Renal cortical epithelial cell (primary cell): ENCODE data around the gene SORCS2. TPM values are rescaled to one million over a fixed set of nuclear protein-coding genes. Genes with fewer than 3 reads are reported as not detected.

Experiments
- DNase-seq: peaks from one replicate; pipeline ENCODE4 v3.0.0-alpha.2; 2011; ENCODE audit warnings: low read depth
- total RNA-seq: library from RNA; depleted of rRNA; stranded (reverse); fragments of >200 nt; gene quantifications from 2 replicates; pipeline ENCODE4 v1.2.3, GENCODE V29; 2014

Gene SORCS2
- total RNA-seq, 1 donor from 2014 or later = 11.0 TPM

GRCh38 chr4:7222521-7222920, 30.2 kb downstream of the SORCS2 start:
- DNase-seq = no peak

- no peak for DNase-seq
Observed at GRCh38 chr4:7223541-7223940, 31.2 kb downstream of the SORCS2 start.

GRCh38 chr4:7224001-7224400, 31.7 kb downstream of the SORCS2 start:
- DNase-seq = no peak

DNA sequence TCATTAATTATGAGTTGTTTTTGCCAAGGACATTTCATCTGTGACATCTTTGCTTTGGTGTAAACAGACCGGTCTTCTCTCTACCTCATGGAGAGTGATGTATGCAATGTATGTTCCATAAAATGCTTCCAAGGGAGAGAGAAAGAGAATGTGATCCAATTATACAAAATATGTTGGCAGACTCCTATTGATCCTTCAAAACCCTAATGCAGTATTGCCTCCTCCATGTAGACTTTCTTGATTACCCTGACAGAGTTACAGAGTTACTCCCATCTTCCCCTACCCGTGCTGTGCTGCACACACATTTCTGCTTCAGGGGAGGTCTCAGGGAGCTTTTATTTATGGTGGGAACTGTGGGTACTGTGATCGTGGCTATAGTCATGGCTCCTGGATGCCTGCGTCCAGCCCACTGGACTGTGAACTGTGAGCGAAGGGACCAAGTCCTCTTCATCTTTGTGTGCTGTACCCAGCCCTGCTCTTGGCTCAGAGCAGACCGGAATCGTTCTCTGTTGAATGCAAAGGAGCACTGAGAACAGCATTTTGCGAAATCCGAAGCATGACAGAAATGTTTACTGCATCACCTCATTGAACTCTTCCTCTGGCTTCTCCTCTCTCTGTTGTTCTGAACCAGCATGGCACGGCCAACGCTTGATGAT, 32.7 kb downstream of the SORCS2 start:
- no peak for DNase-seq

DNA sequence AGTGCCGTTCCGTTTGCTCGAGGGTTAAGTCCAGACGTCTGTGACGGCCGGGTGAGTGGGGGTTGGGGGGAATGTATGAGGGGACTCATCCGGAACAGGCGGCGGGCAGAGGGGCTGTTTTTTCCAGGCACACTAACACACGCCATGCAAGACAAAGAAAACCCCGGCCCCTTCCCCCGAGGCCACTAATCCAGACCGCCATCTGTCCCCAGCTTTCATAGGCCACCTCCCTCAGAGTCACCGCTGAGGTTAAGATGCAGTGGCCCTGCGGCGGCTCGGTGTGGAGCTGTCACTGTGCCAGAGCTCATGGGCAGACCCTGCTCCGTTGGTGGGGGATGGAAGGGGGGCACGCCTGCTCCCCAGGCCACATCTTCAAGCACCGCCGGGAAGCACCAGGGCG, 34.1 kb downstream of the SORCS2 start:
- no peak for DNase-seq

- no peak for DNase-seq
Observed at GRCh38 chr4:7227008-7227407, 34.7 kb downstream of the SORCS2 start.

DNA sequence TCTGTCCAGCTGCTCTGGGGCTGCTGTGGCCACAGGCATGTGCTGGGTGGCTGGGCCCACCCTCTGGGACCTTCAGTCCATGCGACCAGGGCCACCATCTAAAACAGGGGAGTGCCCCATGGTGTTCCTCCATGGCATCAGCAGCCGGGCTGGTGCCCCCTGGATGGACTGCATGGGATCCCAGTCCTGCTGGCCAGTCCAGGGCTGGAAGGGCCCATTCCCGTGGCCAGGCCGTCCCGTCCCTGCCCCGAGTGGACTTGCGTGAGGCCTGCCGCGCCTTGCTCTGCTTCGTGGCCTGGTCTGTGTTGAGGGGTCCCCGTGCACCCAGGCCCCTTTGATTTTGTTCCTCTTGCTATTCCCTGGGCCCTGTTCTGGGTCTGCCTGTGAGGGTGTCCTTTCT, 36.4 kb downstream of the SORCS2 start:
- DNase-seq = no peak

DNA sequence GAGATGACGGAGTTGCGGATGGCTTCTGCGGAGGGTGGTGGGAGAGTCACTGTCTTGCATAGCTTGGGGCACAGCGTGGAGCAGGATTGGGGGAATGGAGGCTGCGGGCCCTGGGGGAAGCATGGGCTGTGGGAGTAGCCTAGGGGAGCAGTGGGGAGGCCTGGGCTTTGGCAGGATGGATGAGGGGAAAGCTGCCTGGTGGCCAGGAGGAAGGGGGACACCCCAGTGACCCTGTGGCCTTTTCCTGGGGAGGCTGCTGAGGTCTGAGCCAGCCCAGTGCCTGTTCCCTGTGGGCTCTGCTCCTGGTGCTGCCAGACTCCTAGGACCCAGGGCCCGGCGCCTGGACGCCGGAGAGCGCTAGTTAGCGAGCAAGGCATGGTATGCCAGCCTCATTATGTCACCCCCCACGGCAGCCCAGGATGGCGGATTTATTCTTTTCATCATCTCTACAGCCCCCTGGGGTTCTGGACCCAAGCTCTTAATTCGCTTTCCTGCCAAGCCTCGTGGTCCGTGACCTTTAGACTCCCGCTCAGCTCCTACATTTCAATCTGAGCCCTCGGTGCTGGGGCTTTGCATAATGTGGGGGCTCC, 39.8 kb downstream of the SORCS2 start:
- DNase-seq = no peak

- DNase-seq = no peak
Observed at GRCh38 chr4:7233006-7233580, 40.8 kb downstream of the SORCS2 start.

GRCh38 chr4:7233601-7234000, 41.3 kb downstream of the SORCS2 start:
- DNase-seq = no peak

GRCh38 chr4:7234355-7235029, 42.2 kb downstream of the SORCS2 start:
- DNase-seq = no peak

- DNase-seq = no peak
Observed at GRCh38 chr4:7235030-7235380, 42.7 kb downstream of the SORCS2 start.

DNA sequence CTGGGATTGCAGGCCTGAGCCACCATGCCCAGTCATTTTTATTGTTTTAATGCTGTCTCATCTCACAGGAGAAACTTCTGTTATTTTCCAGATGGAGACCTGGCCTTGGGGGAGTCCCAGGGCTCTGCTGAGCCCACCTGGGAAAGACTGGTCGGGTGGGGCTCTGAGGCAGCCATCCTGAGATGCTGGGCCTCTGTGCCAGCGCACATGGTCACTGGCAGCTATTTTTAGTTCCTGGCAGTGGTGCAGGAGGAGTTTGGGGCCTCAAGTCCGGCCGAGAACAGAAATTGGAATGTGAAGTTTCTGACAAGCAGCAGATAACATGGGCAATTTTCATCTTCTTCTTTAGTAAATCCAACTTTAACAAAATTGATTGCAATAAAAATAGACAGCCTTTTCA, 44.5 kb downstream of the SORCS2 start:
- no peak for DNase-seq

- no peak for DNase-seq
Observed at GRCh38 chr4:7237873-7238272, 45.5 kb downstream of the SORCS2 start.

DNA sequence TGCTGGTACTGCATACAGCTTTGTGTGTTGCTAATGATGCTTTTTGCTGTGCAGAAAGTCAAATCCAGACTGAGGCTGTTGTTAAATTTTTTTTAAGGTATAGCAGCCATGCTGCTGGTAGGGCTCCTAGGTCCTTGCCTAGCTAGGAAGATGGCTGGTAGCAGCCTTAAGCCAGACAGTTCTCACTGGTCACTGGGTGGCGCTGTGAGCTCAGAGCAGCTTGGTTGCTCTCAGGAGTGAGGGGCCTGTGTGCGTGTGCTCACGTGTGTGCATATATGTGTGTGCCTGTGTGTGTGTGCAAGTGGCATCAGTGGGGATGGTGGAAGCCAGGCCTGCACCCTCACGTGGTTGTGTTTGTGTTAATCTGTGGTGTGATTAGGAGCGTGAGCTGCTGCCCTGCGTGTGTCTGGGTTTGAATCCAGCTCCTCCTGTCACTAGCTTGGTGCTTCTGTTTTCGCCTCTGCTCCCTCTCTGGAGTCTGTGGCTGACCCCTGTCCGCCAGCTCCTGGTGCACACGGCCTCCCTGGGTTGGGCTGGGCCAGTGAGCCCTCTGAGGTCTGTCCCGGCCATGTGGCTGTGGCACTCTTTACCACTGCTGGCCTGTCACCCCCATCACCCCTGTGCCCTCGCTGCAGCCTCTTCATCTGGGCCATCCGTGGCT, 46.1 kb downstream of the SORCS2 start:
- DNase-seq = no peak

DNA sequence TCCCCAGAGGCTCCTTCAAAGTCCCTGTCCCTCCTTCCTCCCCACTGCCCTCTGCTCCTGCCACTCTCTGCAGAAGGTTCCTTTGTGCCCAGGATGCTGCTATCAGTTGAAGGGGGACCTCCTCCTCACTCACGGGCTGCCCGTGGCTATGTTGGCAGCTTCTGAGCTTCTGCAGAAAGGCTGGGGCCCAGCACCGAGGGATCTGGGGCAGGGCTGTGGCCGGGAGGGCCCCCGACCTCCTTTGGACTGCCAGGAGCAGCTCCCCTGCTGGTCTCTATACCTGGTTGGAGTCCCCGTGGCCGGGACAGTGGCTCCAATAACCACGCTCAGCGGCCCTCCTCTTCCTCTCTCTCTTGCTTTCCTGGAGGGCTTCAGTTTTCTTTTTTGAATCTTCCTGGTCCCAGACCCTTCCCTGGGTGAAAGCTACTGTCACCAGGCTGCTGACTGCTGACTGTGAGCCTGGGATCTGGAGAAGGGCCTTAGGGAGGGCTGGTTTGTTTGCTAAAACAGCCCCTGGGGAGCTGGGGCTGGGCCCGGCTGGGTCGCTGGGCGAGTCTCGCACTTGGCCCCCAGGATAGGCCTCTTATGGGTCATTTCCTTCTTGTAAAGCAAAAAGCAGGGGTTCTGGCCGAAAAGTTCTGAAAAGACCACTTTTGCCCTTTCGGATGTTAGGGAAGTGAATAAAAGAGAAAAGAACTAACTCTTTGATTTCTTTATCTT, 46.9 kb downstream of the SORCS2 start:
- no peak for DNase-seq

GRCh38 chr4:7239844-7240243, 47.5 kb downstream of the SORCS2 start:
- no peak for DNase-seq

GRCh38 chr4:7240306-7240705, 48.0 kb downstream of the SORCS2 start:
- DNase-seq = no peak

- DNase-seq = no peak
Observed at GRCh38 chr4:7241597-7242125, 49.3 kb downstream of the SORCS2 start.

- DNase-seq = no peak
Observed at GRCh38 chr4:7242766-7243165, 50.4 kb downstream of the SORCS2 start.

DNA sequence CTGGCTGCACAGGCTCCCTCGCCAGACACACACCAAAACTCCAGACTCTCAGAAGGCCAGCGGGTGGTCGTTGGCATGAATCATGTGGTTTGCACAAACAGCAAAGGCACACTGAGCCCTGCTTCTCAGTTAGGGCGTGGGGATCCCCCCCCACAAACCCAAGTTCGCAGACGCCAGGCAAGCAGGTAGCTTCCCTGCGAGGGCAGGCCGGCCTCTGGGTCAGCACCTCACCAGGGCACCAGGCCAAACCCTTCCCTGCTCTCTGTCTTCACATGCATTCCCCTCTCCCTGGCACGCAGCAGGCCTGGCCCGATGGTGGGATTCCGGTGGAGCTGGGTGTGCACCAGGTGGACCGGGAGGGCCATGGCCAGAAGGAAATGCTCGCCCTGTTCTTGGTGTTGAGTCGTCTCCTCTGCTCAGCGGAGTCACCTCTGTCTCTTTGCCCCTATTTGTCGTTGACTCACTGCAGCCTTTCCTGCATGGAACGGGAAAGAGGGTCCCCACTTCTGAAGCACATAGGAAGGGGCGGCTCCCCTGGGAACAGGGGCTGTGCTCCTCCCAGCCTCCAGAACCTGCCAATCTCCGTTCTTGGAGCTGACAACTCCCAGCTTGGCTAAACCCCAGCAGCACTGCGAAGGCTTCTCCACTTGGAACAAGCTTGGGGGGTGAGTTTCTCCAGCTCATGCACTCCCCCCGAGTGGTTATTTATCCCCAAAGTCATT, 51.4 kb downstream of the SORCS2 start:
- DNase-seq = no peak
